Breast epithelium (tissue), 3 donors: Measurements from ENCODE around the gene HEXIM2.

ENCODE experiments used
- POLR2AphosphoS5 ChIP-seq, 3 donors: sonication (generic); formaldehyde crosslinking; IDR thresholded peaks; one replicate each; pipeline ENCODE4 v1.6.1; 2017; ENCODE audit warnings: antibody characterized with exemption in 3 of 3
- TF ChIP-seq, protein P1 (sequence below), 3 donors: fragments of 450-650 bp; IDR thresholded peaks; one replicate each; pipeline ENCODE4 v1.5.1; 2016 to 2017; ENCODE audit warnings: antibody characterized with exemption in 3 of 3, mild to moderate bottlenecking in 3 of 3, moderate library complexity in 3 of 3

DNA sequence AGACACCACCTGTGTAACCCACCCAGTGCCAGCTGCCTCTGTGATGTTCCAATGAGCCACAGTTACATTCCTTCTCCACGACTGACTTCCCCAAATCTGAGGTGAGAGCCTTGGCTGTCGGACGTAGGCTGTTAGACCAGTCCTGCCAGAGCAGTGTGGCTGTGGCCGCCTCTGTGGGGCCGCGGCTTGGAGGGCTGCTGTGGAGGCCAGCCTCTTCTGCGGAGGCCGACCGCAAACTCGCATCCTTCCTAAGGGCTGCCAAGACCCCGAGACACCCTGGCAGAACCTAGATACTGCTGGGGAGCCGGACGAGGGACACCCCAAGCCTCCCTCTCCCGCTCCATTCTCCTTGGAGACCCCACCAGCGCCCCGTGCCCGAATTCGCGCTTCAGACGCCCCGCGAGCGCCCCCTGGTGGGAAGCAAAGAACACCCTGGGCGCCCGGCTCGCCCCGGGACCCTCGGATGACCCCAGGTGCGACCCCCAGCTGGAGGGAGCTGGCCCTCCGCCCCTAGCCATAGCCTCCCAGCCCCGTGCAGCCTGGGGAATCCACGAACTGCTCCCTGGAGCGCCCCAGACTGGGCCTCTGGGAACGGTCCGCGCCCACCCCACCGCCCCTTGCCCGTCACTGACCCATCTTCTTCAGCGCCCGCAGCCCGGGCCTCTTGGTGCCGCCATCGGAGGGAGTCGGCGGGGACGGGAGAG, 29.9 kb upstream of the HEXIM2 start:
- TF ChIP-seq, protein P1, sequence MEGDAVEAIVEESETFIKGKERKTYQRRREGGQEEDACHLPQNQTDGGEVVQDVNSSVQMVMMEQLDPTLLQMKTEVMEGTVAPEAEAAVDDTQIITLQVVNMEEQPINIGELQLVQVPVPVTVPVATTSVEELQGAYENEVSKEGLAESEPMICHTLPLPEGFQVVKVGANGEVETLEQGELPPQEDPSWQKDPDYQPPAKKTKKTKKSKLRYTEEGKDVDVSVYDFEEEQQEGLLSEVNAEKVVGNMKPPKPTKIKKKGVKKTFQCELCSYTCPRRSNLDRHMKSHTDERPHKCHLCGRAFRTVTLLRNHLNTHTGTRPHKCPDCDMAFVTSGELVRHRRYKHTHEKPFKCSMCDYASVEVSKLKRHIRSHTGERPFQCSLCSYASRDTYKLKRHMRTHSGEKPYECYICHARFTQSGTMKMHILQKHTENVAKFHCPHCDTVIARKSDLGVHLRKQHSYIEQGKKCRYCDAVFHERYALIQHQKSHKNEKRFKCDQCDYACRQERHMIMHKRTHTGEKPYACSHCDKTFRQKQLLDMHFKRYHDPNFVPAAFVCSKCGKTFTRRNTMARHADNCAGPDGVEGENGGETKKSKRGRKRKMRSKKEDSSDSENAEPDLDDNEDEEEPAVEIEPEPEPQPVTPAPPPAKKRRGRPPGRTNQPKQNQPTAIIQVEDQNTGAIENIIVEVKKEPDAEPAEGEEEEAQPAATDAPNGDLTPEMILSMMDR (IDR thresholded peaks at IDR 0.05) = peak; percentile 80 to 93 (median 89)
- TF ChIP-seq POLR2AphosphoS5 (IDR thresholded peaks at IDR 0.05) = no peak
